ENCODE data around the gene CDC27.
"Not testable (repeated sequence)": the region's sequence is repeated elsewhere in the genome, so short reads cannot be mapped to it uniquely, and the experiment has no call there.

Gene CDC27

GRCh38 chr17:47218896-47219430, 29.9 kb upstream of the CDC27 start:
- no peak for DNase-seq

DNA sequence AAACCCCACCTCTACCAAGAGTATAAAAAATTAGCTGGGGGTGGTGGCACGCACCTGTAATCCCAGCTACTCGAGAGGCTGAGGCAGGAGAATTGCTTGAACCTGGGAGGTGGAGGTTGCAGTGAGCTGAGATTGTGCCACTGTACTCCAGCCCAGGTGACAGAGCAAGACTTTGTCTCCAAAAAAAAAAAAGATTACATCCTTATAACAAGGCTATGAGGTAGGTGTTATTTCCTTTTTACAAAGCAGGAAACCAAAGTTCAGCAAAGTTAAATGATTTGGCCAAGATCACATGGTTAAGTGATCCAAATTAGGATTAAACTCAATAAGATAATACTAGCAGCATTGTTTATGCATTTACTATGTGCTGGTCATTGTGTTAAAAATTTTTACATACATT, 28.2 kb upstream of the CDC27 start:
- DNase-seq: not testable (repeated sequence)

DNA sequence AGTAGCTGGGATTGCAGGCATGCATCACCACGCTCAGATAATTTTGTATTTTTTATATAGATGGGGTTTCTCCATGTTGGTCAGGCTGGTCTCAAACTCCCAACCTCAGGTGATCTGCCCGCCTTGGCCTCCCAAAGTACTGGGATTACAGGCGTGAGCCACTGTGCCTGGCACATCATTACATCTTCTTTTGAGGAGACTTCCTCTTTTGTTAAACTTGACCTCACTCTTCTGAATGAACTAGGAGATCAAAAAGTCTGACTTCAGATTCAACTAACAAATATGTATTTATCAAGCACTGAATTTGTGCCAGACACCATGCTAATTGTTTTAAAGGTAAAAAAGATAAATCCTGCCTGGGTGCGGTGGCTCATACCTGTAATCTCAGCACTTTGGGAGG, 27.7 kb upstream of the CDC27 start:
- DNase-seq: not testable (repeated sequence)

DNA sequence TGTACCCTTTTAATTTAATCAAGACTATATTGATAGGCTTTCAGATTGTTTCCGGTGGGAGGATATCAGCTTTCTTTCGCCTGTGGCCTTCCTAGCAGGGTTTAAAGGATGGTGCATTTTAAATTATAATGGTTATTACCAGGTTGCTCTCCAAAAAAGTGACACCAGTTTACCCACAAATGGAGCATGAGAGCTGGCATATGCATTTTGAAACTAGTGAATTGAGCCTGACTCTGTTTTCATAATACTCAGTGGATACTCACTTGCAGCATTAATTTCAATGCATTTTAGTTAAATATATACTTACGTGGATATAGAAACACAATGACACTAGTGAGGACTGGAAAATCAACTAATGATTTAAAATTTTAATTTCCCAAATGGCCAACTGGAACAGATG, 25.8 kb upstream of the CDC27 start:
- DNase-seq: no peak

DNA sequence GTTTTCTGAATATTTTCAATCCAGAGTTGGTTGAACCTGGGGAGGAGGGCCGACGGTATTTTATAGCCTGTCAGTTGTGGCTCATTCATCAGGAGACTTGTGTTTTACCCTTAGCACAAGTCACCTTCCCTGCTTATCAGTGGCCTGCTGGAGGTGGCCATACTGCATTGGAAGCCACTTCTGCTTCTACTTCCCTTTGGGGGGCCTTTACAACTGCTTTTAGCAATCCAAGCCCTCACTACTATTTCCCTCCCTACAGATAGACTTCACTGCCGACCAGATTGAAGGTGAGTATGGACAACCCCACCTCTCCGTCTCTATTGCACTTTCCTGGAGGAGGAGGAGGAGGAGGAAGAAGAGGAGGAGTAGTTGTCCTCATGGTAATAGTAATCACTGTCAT, 24.4 kb upstream of the CDC27 start:
- DNase-seq: no peak

- DNase-seq: no peak
Observed at GRCh38 chr17:47212458-47212857, 23.4 kb upstream of the CDC27 start.

- no peak for DNase-seq
Observed at GRCh38 chr17:47210779-47211178, 21.7 kb upstream of the CDC27 start.

DNA sequence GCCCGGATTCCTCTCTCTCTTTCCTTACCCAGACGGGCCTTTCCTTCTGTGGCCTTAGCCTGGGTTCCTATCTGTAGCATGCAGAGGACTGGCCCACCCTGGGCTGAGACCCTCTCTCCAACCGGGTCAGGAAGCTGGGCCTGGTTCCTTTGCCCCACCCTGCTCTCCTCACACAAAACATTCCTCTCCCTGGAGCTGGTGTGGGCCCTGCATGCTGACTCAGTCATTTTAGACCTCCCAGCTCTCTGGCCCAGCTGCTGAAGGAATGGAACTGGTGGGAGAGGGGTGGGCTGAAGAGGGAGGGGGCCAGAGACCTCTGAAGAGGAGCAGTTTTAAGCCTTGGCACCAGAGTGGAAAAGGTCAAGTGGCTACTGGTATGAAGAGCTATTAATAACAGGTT, 21.0 kb upstream of the CDC27 start:
- no peak for DNase-seq

DNA sequence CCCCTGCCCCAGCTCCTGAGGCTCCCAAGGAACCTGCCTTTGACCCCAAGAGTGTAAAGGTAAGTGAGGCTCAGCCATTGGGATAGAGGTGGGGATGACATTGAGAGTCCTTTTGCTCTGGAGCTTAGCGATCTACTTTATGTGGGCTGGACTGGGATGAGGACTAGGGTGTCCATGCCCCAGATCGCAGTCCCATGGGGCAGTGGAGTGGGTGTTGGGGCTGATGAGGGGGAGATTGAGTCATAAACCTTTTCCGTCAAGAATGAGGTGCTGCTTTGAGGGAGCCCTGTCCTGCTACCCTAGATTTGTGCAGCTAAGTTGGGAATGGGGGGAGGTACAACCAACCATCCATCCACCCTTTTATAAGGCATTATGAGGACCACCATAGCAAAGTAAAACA, 20.4 kb upstream of the CDC27 start:
- no peak for DNase-seq

GRCh38 chr17:47208744-47209488, 19.8 kb upstream of the CDC27 start, which contains the start of gene MYL4:
Gene MYL4, plus strand, starts transcription at chr17:47209348. Its CDS starts 75 bp downstream, at chr17:47209423.
- no peak for DNase-seq

DNA sequence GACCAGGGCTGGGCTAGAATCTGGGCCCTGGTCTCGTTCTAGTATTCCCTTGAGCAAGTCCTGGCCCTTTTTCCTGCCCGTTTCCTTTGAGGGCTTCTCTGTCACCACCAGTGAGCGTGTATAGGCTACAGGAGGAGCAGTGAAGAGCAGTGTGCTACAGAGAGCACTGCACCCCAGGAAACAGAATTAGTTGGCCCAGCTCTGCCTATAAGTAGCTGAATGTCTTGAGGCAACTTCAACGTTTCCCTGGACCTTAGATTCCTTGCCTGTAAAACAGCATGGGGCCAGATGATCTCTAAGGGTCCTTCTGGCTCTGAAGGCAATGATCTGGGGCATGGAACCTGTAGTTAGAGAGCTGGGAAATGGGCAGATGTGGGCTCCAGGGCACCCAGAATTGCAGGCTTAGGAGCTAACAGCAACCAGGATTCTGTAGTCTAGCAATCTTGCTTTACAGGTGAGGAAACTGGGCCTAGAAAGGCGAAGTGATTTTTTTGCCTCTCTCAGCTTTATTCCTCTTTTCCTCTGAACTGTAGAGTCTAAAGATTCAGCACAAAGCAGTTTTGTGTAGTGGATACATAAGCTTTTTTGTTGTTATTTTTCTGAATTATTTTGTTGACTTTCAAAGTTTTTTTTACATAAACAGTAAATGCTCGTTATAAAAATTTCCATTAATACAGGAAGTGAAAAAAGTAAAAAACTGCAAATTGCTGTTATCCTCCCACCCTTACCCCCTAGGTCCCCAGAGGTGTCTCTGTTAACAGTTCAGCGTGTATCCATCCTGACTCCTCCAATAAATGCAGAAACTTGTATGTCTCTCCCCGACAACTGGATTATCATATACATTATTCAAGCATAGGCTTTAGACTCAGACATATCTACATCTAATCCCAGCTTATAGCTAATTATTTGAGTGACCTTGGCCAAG, 18.3 kb upstream of the CDC27 start:
- no peak for DNase-seq

DNA sequence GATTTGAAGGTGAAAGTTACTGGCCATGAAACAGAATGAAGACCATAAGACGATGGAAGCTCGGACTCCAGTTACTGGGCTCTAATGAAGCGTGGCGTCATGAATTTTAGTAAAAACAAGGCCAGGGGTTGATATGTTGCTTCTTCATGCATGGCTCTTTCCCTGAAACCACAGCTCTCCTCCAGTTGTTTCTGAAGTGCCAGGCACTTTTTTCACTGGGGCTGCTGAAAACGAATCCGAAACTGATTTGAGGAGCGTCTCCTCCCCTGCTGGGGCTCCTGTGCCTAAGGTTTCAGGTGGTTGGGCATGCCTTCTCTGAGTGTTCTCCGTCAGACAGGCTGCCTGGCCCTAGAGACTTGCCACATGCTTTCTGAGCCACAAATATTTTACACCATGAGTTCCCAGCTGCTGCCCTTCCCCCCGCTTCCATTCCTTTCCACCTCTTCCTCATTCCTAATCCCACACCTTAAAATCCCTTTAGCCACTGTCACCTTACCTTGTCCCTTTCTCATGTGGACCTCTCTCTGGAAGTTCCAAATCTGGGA, 16.4 kb upstream of the CDC27 start:
- no peak for DNase-seq

- DNase-seq: no peak
Observed at GRCh38 chr17:47204722-47205418, 15.8 kb upstream of the CDC27 start.

DNA sequence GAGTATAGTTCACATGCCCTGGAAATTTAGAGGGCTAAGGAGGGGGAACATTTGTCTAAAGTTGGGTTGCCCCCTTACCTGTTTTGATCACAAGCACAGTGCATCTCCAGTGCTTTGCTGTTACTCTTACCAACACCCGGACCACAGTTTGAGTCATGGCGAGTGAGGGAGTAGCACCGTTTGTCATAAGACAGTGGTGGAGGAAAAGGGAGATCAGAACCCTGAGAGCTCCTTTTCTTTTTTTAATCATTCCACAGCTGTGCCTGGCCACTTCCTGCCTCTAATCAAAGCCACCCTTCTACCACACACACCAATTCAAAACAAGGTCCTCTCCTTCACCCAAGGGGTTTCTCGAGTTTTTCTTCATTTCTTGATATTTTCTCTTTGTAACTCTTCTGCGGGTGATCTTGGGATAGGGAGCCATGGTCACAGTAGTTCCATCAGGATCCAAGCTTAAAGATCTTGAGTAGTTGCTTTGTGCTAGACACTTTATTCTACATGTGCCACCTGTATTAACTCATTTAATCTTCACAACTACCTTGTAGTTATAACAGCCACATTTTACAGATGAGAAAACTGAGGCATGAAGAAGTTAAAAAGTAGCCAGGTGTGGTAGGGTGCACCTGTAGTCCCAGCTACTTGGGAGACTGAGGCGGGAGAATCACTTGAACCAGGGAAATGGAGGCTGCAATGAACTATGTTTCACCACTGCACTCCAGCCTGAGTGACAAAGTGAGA, 15.1 kb upstream of the CDC27 start:
- no peak for DNase-seq

DNA sequence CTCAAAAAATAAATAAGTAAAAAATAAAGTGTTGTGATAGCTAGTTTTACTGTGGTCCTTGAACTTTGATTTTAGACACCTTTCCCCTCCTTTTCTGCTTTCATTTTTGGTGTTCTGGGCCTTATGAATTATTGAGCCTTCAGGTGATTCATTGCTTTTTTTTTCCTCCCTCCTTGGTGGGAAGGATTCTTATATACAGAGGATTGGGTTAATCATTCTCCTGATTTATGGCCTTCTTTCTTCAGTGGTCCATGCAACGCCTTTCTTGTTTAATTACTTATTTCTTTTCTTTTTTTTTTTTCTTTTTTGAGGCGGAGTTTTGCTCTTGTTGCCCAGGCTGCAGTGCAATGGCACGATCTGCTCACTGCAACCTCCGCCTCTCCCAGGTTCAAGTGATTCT, 12.1 kb upstream of the CDC27 start:
- DNase-seq: no peak

- DNase-seq: no peak
Observed at GRCh38 chr17:47200325-47200664, 11.2 kb upstream of the CDC27 start.

- DNase-seq: no peak
Observed at GRCh38 chr17:47199627-47200324, 10.7 kb upstream of the CDC27 start.

GRCh38 chr17:47197821-47198220, 8.7 kb upstream of the CDC27 start:
- DNase-seq: no peak

GRCh38 chr17:47193931-47194511, 4.9 kb upstream of the CDC27 start:
- DNase-seq: no peak

GRCh38 chr17:47192554-47192953, 3.5 kb upstream of the CDC27 start:
- peak; percentile 58 for DNase-seq

DNA sequence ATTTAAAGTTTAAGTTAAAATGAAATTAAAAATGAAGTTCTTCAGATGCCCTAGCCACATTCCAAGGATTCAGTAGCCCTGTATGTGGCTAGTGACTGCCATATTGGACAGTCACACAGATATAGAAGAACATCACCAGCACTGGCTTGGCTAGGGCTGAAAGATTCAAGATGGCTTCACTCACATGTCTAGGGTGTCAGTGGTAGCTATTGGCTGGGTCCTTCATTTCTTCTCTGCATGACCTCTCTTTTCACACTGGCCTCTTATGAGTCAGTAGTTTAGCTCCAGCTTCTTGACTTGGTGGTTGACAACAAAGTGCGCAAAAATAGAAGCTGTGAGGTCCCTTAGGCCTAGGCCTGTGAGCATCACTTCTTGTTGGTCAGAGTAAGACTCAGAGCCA, 1.7 kb upstream of the CDC27 start:
- no peak for DNase-seq

Data from NCI-H1417 treated with DMSO at 0.1 percent for 48 hours (cell line).